PFSK-1 (cell line): ENCODE data around the gene FADS3.

Experiments used
- POLR2AphosphoS5 ChIP-seq: IDR thresholded peaks from 2 replicates; pipeline ENCODE4 v1.6.1; 2012; ENCODE audit warnings: low read depth, mild to moderate bottlenecking, control low read depth, low read length, moderate library complexity
- REST ChIP-seq, 2 experiments: IDR thresholded peaks; 2 replicates each; pipeline versions ENCODE4 v1.6.1 to v1.8.0; 2011 to 2012; ENCODE audit warnings: low read depth in 2 of 2, low read length in 2 of 2, control low read depth in 1 of 2, inconsistent platforms in 1 of 2, mild to moderate bottlenecking in 1 of 2, moderate library complexity in 1 of 2; ENCODE audit not compliant: insufficient read depth in 1 of 2
- SIN3A ChIP-seq: IDR thresholded peaks from 2 replicates; pipeline ENCODE4 v1.6.1; 2012; ENCODE audit warnings: mild to moderate bottlenecking, low read length, moderate library complexity, borderline replicate concordance; ENCODE audit not compliant: insufficient read depth
- TAF1 ChIP-seq: IDR thresholded peaks from 2 replicates; pipeline ENCODE4 v1.6.1; 2012; ENCODE audit warnings: low read length, control low read depth, borderline replicate concordance; ENCODE audit not compliant: insufficient read depth

- TF ChIP-seq REST (IDR thresholded peaks at IDR 0.05; ENCODE audit: insufficient read depth in 1 of 2, low read depth in 2 of 2, low read length in 2 of 2) (no peak), POLR2AphosphoS5 (no peak), SIN3A (no peak), TAF1 (no peak)
Observed at GRCh38 chr11:61828629-61829407, 62.5 kb downstream of the FADS3 start.
